Measurements from ENCODE around the gene SRP14.

DNA sequence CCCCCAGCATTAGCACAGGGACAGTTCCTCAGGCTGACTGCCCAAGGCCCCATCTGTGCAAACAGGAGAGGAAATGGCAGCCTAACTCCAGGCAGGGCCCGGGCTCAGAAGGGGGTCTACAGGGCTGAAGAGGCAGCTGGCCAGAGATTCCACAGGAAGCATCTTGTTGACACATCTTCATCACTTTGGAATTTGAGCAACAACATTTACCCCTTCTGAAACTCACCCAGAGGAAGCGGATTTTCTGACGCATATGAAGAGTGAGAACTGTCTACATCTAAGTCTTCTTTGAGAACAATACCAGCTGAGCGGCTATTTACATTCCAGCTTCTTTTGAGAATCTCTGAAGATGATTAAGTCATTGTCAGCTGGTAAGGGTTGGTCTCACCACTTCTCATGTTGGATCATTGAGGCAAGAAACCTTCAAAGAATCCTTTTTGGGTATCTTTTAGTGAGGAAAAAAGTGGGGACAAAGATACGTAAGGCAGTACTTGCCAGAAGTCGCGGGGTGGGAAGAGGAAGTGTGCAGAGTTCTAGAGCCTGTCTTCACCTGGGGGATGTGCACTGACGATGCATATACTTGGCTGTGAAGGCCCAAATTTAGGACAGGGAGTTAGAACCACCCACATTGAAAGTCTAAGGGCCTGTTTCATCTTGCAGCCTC lies 25.4 kb upstream of the SRP14 start:
- no peak for TF ChIP-seq GATA2 (IDR thresholded peaks at IDR 0.05; ENCODE audit: low read depth, low read length)
- no peak for TF ChIP-seq GATA3 (IDR thresholded peaks at IDR 0.05; ENCODE audit: low read depth, low read length)

Data from SH-SY5Y (cell line).